Measurements from ENCODE around the gene PHACTR4.
A peak's percentile ranks its signal among the peaks of the same experiment; 100 is the strongest.
"Not testable (repeated sequence)": the region's sequence is repeated elsewhere in the genome, so short reads cannot be mapped to it uniquely, and the experiment has no call there.

The PHACTR4 gene

GRCh38 chr1:28369371-28370238 is at the start of gene PHACTR4:
Gene PHACTR4, plus strand, starts transcription at chr1:28369740. Its CDS starts 37,708 bp downstream, at chr1:28407448.
- DNase-seq (ENCODE audit: low spot score) = peak; percentile 88

GRCh38 chr1:28322194-28322593 is 47.3 kb upstream of the PHACTR4 start:
- DNase-seq (ENCODE audit: low spot score) = no peak

GRCh38 chr1:28323720-28324119 is 45.8 kb upstream of the PHACTR4 start:
- no peak for DNase-seq (ENCODE audit: low spot score)

- DNase-seq (ENCODE audit: low spot score) = no peak
Measured at GRCh38 chr1:28326515-28326914, 43.0 kb upstream of the PHACTR4 start.

- no peak for DNase-seq (ENCODE audit: low spot score)
Measured at GRCh38 chr1:28326984-28327383, 42.6 kb upstream of the PHACTR4 start.

- DNase-seq (ENCODE audit: low spot score) = not testable (repeated sequence)
Measured at GRCh38 chr1:28327431-28327830, 42.1 kb upstream of the PHACTR4 start.

- DNase-seq (ENCODE audit: low spot score) = no peak
Measured at GRCh38 chr1:28328228-28328648, 41.3 kb upstream of the PHACTR4 start.

GRCh38 chr1:28329395-28330153 is 40.0 kb upstream of the PHACTR4 start:
- no peak for DNase-seq (ENCODE audit: low spot score)

GRCh38 chr1:28338897-28339296 is 30.6 kb upstream of the PHACTR4 start:
- no peak for DNase-seq (ENCODE audit: low spot score)

- no peak for DNase-seq (ENCODE audit: low spot score)
Measured at GRCh38 chr1:28339551-28339950, 30.0 kb upstream of the PHACTR4 start.

GRCh38 chr1:28340221-28340974 is 29.1 kb upstream of the PHACTR4 start:
- DNase-seq (ENCODE audit: low spot score) = no peak

- no peak for DNase-seq (ENCODE audit: low spot score)
Measured at GRCh38 chr1:28341591-28341990, 27.9 kb upstream of the PHACTR4 start.

- no peak for DNase-seq (ENCODE audit: low spot score)
Measured at GRCh38 chr1:28343405-28343804, 26.1 kb upstream of the PHACTR4 start.

- DNase-seq (ENCODE audit: low spot score) = not testable (repeated sequence)
Measured at GRCh38 chr1:28353248-28353810, 16.2 kb upstream of the PHACTR4 start.

GRCh38 chr1:28354121-28354520 is 15.4 kb upstream of the PHACTR4 start:
- no peak for DNase-seq (ENCODE audit: low spot score)

- DNase-seq (ENCODE audit: low spot score) = no peak
Measured at GRCh38 chr1:28358716-28359115, 10.8 kb upstream of the PHACTR4 start.

GRCh38 chr1:28359592-28360239 is 9.8 kb upstream of the PHACTR4 start:
- peak; percentile 41 for DNase-seq (ENCODE audit: low spot score)

GRCh38 chr1:28364888-28365287 is 4.7 kb upstream of the PHACTR4 start:
- DNase-seq (ENCODE audit: low spot score) = no peak

- DNase-seq (ENCODE audit: low spot score) = no peak
Measured at GRCh38 chr1:28365864-28366263, 3.7 kb upstream of the PHACTR4 start.

GRCh38 chr1:28368608-28369007 is 932 bp upstream of the PHACTR4 start:
- DNase-seq (ENCODE audit: low spot score) = not testable (repeated sequence)

- DNase-seq (ENCODE audit: low spot score) = no peak
Measured at GRCh38 chr1:28370239-28371009, 884 bp downstream of the PHACTR4 start.
